Measurements from ENCODE around the gene JAK1.

JAK1 gene

GRCh38 chr1:64875101-64875500 is 91.2 kb downstream of the JAK1 start:
- TF ChIP-seq ZFX (IDR thresholded peaks at IDR 0.05; ENCODE audit: borderline replicate concordance) (no peak), CTCF (IDR thresholded peaks at IDR 0.05) (no peak)
- no peak overlapping the region for H3K27ac ChIP-seq

GRCh38 chr1:64874666-64875065 is 91.7 kb downstream of the JAK1 start:
- no peak for TF ChIP-seq CTCF (IDR thresholded peaks at IDR 0.05)
- TF ChIP-seq ZFX (IDR thresholded peaks at IDR 0.05; ENCODE audit: borderline replicate concordance): no peak
- H3K27ac ChIP-seq: no peak overlapping the region

- no peak overlapping the region for H3K27ac ChIP-seq
Observed at GRCh38 chr1:64873576-64873975, 92.8 kb downstream of the JAK1 start.

GRCh38 chr1:64872067-64872466 is 94.3 kb downstream of the JAK1 start:
- TF ChIP-seq ZFX (IDR thresholded peaks at IDR 0.05; ENCODE audit: borderline replicate concordance) (no peak), CTCF (IDR thresholded peaks at IDR 0.05) (no peak)
- no peak overlapping the region for H3K27ac ChIP-seq

More at GRCh38 chr1:64873576-64873975, 92.8 kb downstream of the JAK1 start:
- TF ChIP-seq CTCF (IDR thresholded peaks at IDR 0.05) (no peak), ZFX (IDR thresholded peaks at IDR 0.05; ENCODE audit: borderline replicate concordance) (no peak)

- no peak for TF ChIP-seq CTCF (IDR thresholded peaks at IDR 0.05)
- TF ChIP-seq ZFX (IDR thresholded peaks at IDR 0.05; ENCODE audit: borderline replicate concordance): no peak
Observed at GRCh38 chr1:64871256-64871655, 95.1 kb downstream of the JAK1 start.

GRCh38 chr1:64867266-64867665 is 99.1 kb downstream of the JAK1 start:
- H3K27ac ChIP-seq: no peak overlapping the region
- no peak for TF ChIP-seq CTCF (IDR thresholded peaks at IDR 0.05)
- TF ChIP-seq ZFX (IDR thresholded peaks at IDR 0.05; ENCODE audit: borderline replicate concordance): no peak

More at GRCh38 chr1:64871256-64871655, 95.1 kb downstream of the JAK1 start:
- H3K27ac ChIP-seq: no peak overlapping the region

- no peak for TF ChIP-seq ZFX (IDR thresholded peaks at IDR 0.05; ENCODE audit: borderline replicate concordance)
- TF ChIP-seq CTCF (IDR thresholded peaks at IDR 0.05): no peak
- H3K27ac ChIP-seq: no peak overlapping the region
Observed at GRCh38 chr1:64866689-64867088, 99.7 kb downstream of the JAK1 start.

All from 22Rv1 (cell line).